H1 (cell line): ENCODE results near the gene SLC25A45. TPM values are rescaled to one million over a fixed set of nuclear protein-coding genes. Genes with fewer than 3 reads are reported as not detected.
A peak's percentile ranks its signal among the peaks of the same experiment; 100 is the strongest.

Source experiments
- CTCF ChIA-PET: fragments of 300-600 bp; sonication (Branson Sonifier 250); formaldehyde crosslinking; loops from one replicate; lab custom pipeline; 2021; ENCODE audit not compliant: partially characterized antibody; lab: Charles Lee
- POLR2A ChIA-PET: fragments of 300-600 bp; sonication (Branson Sonifier 250); formaldehyde crosslinking; loops from one replicate; lab custom pipeline; 2021; ENCODE audit warnings: inconsistent platforms; ENCODE audit not compliant: partially characterized antibody; lab: Charles Lee
- DNase-seq, 2 experiments: peaks; one replicate each; pipeline versions ENCODE4 v3.0.0 to v3.0.0-alpha.2; 2010 to 2022; ENCODE audit warnings: low spot score in 2 of 2, low read depth in 1 of 2, mixed read lengths in 1 of 2
- FAIRE-seq: peaks from 2 replicates; lab custom pipeline; 2011; peaks lifted over from hg19 to GRCh38; lab: Jason Lieb, UNC
- H2AFZ ChIP-seq: 2 replicates; pipeline ENCODE4 v1.8.1; 2012; ENCODE audit warnings: low read length, inconsistent platforms
- H2AK5ac ChIP-seq: 2 replicates; pipeline ENCODE4 v1.6.1; 2013; ENCODE audit warnings: low read depth, low read length
- H2BK120ac ChIP-seq: replicated peaks from 2 replicates; pipeline ENCODE3; 2013; ENCODE audit warnings: low read depth, low read length, inconsistent platforms
- H2BK12ac ChIP-seq: 2 replicates; pipeline ENCODE4 v1.6.1; 2013; ENCODE audit warnings: low read depth, low read length
- H2BK15ac ChIP-seq: 2 replicates; pipeline ENCODE4 v1.6.1; 2013; ENCODE audit warnings: low read length
- H2BK20ac ChIP-seq: 2 replicates; pipeline ENCODE4 v1.6.1; 2013; ENCODE audit warnings: low read length
- H2BK5ac ChIP-seq: 2 replicates; pipeline ENCODE4 v1.6.1; 2013; ENCODE audit warnings: low read depth, low read length
- H3K14ac ChIP-seq: 2 replicates; pipeline ENCODE4 v1.6.1; 2013; ENCODE audit warnings: inconsistent platforms; ENCODE audit not compliant: insufficient read length
- H3K18ac ChIP-seq: 2 replicates; pipeline ENCODE4 v1.6.1; 2013; ENCODE audit warnings: low read length; ENCODE audit errors: extremely low read depth
- H3K23ac ChIP-seq: 2 replicates; pipeline ENCODE4 v1.6.1; 2013; ENCODE audit warnings: inconsistent platforms; ENCODE audit not compliant: insufficient read length
- H3K23me2 ChIP-seq: 2 replicates; pipeline ENCODE4 v1.6.1; 2013; ENCODE audit warnings: low read depth, low read length
- H3K27ac ChIP-seq: 2 replicates; pipeline ENCODE4 v1.6.1; 2011; ENCODE audit warnings: low read depth, low read length, inconsistent platforms
- H3K27me3 ChIP-seq, 4 experiments: replicated peaks in 1 of 4; 1 replicate in 1 of 4; 2 replicates in 3 of 4; pipeline versions ENCODE4 v1.6.1 to v1.8.1; 2011 to 2013; ENCODE audit warnings: low read length in 3 of 4, mild to moderate bottlenecking in 3 of 4, inconsistent platforms in 2 of 4, mixed read lengths in 2 of 4, moderate library complexity in 1 of 4; ENCODE audit not compliant: control insufficient read depth in 3 of 4, insufficient read depth in 3 of 4; ENCODE audit errors: extremely low read depth in 1 of 4
- H3K36me3 ChIP-seq, 4 experiments: 2 replicates each; pipeline versions ENCODE4 v1.6.1 to v1.8.1; 2011 to 2013; ENCODE audit warnings: mild to moderate bottlenecking in 4 of 4, low read length in 3 of 4, moderate library complexity in 2 of 4, control low read depth in 1 of 4, inconsistent platforms in 1 of 4; ENCODE audit not compliant: insufficient read depth in 4 of 4, control insufficient read depth in 2 of 4
- H3K4ac ChIP-seq: replicated peaks from 2 replicates; pipeline ENCODE3; 2013; ENCODE audit warnings: low read length, low read depth, mixed read lengths, inconsistent platforms; ENCODE audit not compliant: insufficient read length
- H3K4me1 ChIP-seq, 4 experiments: replicated peaks in 1 of 4; 1 replicate in 1 of 4; 2 replicates in 3 of 4; pipeline versions ENCODE4 v1.6.1 to v1.8.1; 2011 to 2013; ENCODE audit warnings: low read length in 3 of 4, inconsistent platforms in 2 of 4, mixed read lengths in 1 of 4; ENCODE audit not compliant: insufficient read depth in 4 of 4, control insufficient read depth in 3 of 4
- H3K4me2 ChIP-seq, 2 experiments: 2 replicates each; pipeline versions ENCODE4 v1.6.1 to v1.8.1; 2011 to 2013; ENCODE audit warnings: low read depth in 2 of 2, low read length in 2 of 2, control low read depth in 1 of 2, inconsistent platforms in 1 of 2, mild to moderate bottlenecking in 1 of 2; ENCODE audit not compliant: insufficient read depth in 1 of 2
- H3K4me3 ChIP-seq, 4 experiments: fragments of 200-600, 300-600 bp in 1 of 4; sonication (generic), shearing (Covaris generic), sonication (Bioruptor Twin) in 1 of 4; 2 replicates each; pipeline versions ENCODE4 v1.5.1 to v1.8.1; 2011 to 2016; ENCODE audit warnings: low read length in 4 of 4, low read depth in 3 of 4, control low read depth in 2 of 4, inconsistent platforms in 2 of 4, mild to moderate bottlenecking in 2 of 4, mixed read lengths in 1 of 4, moderate library complexity in 1 of 4; ENCODE audit not compliant: insufficient read depth in 2 of 4; ENCODE audit errors: extremely low read depth in 1 of 4
- H3K56ac ChIP-seq: replicated peaks from 2 replicates; pipeline ENCODE3; 2013; ENCODE audit warnings: low read depth, mild to moderate bottlenecking, mixed read lengths, low read length, inconsistent platforms; ENCODE audit not compliant: insufficient read length
- H3K79me1 ChIP-seq: 2 replicates; pipeline ENCODE4 v1.6.1; 2013; ENCODE audit warnings: low read depth, low read length, control low read depth
- H3K79me2 ChIP-seq, 2 experiments: 2 replicates each; pipeline versions ENCODE4 v1.6.1 to v1.8.1; 2012 to 2013; ENCODE audit warnings: low read length in 2 of 2, mild to moderate bottlenecking in 2 of 2, inconsistent platforms in 1 of 2; ENCODE audit not compliant: insufficient read depth in 2 of 2, control insufficient read depth in 1 of 2
- H3K9ac ChIP-seq, 4 experiments: replicated peaks in 1 of 4; 1 replicate in 1 of 4; 2 replicates in 3 of 4; pipeline versions ENCODE4 v1.6.1 to v1.8.1; 2011 to 2013; ENCODE audit warnings: low read depth in 3 of 4, low read length in 3 of 4, control low read depth in 2 of 4, mild to moderate bottlenecking in 2 of 4, moderate library complexity in 2 of 4, inconsistent platforms in 1 of 4; ENCODE audit errors: extremely low read depth in 1 of 4
- H3K9me3 ChIP-seq, 2 experiments: 2 replicates each; pipeline versions ENCODE4 v1.6.1 to v1.8.1; 2012 to 2013; ENCODE audit warnings: mild to moderate bottlenecking in 2 of 2, moderate library complexity in 2 of 2, control low read depth in 1 of 2, inconsistent platforms in 1 of 2, low read depth in 1 of 2, low read length in 1 of 2, mixed read lengths in 1 of 2; ENCODE audit not compliant: insufficient read depth in 2 of 2
- H4K20me1 ChIP-seq, 2 experiments: replicated peaks in 1 of 2; 2 replicates each; pipeline versions ENCODE3 to v1.8.1; 2011 to 2013; ENCODE audit warnings: inconsistent platforms in 2 of 2, low read length in 2 of 2, mild to moderate bottlenecking in 1 of 2; ENCODE audit not compliant: insufficient read depth in 2 of 2, control insufficient read depth in 1 of 2
- H4K5ac ChIP-seq: 2 replicates; pipeline ENCODE4 v1.6.1; 2013; ENCODE audit warnings: low read length, low read depth, mixed read lengths, inconsistent platforms; ENCODE audit not compliant: insufficient read length
- H4K8ac ChIP-seq: 2 replicates; pipeline ENCODE4 v1.8.0; 2013; ENCODE audit warnings: mild to moderate bottlenecking, moderate library complexity, low read length, inconsistent platforms; ENCODE audit not compliant: insufficient read depth; ENCODE audit errors: extremely low read depth
- H4K91ac ChIP-seq: replicated peaks from 2 replicates; pipeline ENCODE3; 2013; ENCODE audit warnings: low read length, mixed read lengths, inconsistent platforms; ENCODE audit not compliant: insufficient read length
- POLR2A ChIP-seq, 2 experiments: IDR thresholded peaks; 1 replicate in 1 of 2; 2 replicates in 1 of 2; pipeline ENCODE4 v1.6.1; 2011; ENCODE audit warnings: low read depth in 2 of 2, low read length in 2 of 2, mild to moderate bottlenecking in 2 of 2; ENCODE audit errors: control extremely low read depth in 1 of 2
- POLR2AphosphoS5 ChIP-seq: IDR thresholded peaks from 2 replicates; pipeline ENCODE4 v1.6.1; 2011; ENCODE audit warnings: low read depth, low read length
- RXRA ChIP-seq: IDR thresholded peaks from 2 replicates; pipeline ENCODE4 v1.6.1; 2011; ENCODE audit warnings: low read depth, mild to moderate bottlenecking, low read length, moderate library complexity; ENCODE audit not compliant: insufficient read depth
- SIN3A ChIP-seq, 2 experiments: IDR thresholded peaks in 1 of 2; conservative IDR thresholded peaks in 1 of 2; 2 replicates each; pipeline ENCODE4 v1.6.1; 2011 to 2012; ENCODE audit warnings: low read length in 2 of 2, improper control_type of control experiment in 1 of 2, low read depth in 1 of 2, mild to moderate bottlenecking in 1 of 2
- SIRT6 ChIP-seq: IDR thresholded peaks from one replicate; pipeline ENCODE4 v1.7.1; 2012; ENCODE audit warnings: low read length, inconsistent platforms
- TAF7 ChIP-seq: optimal IDR thresholded peaks from 2 replicates; pipeline ENCODE3; 2011; ENCODE audit warnings: low read depth, mild to moderate bottlenecking, inconsistent platforms, low read length, moderate library complexity, borderline replicate concordance
- WGBS, 2 experiments: shearing (Covaris generic) in 1 of 2; methylation state at CpG; one replicate each; pipeline versions ENCODE4 v1.1.6 to v1.1.7; 2013 to 2015; ENCODE audit warnings: low lambda C conversion rate in 2 of 2, mixed read lengths in 2 of 2, inconsistent platforms in 1 of 2, low coverage in 1 of 2, missing lambda C conversion rate in 1 of 2; ENCODE audit not compliant: insufficient replicate concordance in 2 of 2, insufficient coverage in 1 of 2, insufficient read length in 1 of 2; ENCODE audit errors: extremely low coverage in 1 of 2, missing lambda C conversion rate in 1 of 2; 5-methylcytosine and 5-hydroxymethylcytosine counted together
- polyA plus RNA-seq, 7 experiments: library from polyadenylated mRNA; depleted of rRNA in 3 of 7; stranded (reverse) in 5 of 7; unstranded in 2 of 7; fragments of >200 nt in 5 of 7; fragments of 200-250 nt in 2 of 7; gene quantifications; 1 replicate in 5 of 7; 2 replicates in 1 of 7; 4 replicates in 1 of 7; pipeline versions ENCODE4 v1.2.1 to v1.2.3, GENCODE V29; 2011 to 2013; ENCODE audit warnings: missing spikeins in 2 of 7, mixed read lengths in 2 of 7
- total RNA-seq: library from RNA; stranded (reverse); fragmentation: NEBNext Ultra II Directional; extraction: Animal tissue kit (Norgen Biotek cat#: 25700); gene quantifications from 2 replicates; pipeline ENCODE4 v1.2.1, GENCODE V29; 2021

The SLC25A45 gene
- total and polyA plus RNA-seq, 2 of the 8 experiments (the other 6 are each of a cell fraction or from before 2014, with no cell fraction given) = 0.54 to 0.59 TPM

DNA sequence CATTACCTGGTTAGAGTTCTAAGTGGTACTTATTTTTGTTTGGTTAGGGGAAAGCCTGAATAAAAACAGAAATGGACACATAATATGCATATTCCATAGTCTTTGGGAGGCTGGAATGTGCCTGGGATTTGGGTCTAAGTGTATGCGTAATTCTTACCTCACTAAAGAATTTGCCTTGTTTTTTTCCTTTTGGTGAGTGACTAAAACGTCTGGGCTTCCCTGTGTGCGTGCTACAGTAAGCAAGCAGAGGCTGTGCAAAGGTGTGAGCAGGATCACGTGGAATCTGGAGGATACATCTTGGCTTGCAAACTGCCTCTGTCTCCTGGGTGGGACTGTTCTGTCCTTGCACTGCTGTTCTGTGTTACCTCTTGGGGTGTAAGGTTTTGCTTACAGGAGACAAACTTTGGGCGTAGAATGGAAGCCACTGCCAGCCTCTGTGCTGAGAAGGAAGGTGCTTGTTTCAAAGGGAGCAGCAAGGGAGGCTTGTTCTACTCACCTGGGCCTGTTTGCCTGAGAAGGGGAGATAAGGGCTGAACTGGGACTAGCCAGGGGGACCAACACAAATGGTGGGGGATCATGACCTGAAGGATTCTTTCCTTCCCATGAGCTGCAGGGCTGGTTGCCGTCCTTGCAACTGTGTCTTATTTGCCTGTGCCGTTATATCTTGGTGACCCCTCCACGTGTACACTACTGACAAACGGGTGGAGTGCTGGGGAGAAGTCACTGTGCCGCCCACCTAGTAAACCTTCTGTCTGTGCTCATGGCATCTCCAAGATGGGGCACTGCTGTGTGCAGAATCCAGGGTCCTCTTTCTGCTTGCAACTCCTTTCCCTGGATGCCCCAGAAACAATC, 44.6 kb upstream of the SLC25A45 start:
- no peak overlapping the region for H3K23ac ChIP-seq
- no peak overlapping the region for H4K91ac ChIP-seq
- CTCF ChIA-PET = interaction anchor here (1.0 to 22.8 kb wide), 4 partner anchors 11 to 83 kb away, joined by 3 to 430 read pairs (median 14); no protein-coding TSS in a partner anchor
- POLR2A ChIA-PET = interaction anchor here (0.6 to 20.8 kb wide), 11 partner anchors 7 to 78 kb away, joined by 3 to 826 read pairs (median 9); partner anchors contain the start of gene MALAT1
- no peak overlapping the region for H2BK120ac ChIP-seq
- DNase-seq (no peak), FAIRE-seq (no peak)
- H2BK15ac ChIP-seq = no peak overlapping the region
- no peak overlapping the region for H2BK20ac ChIP-seq
- peak overlapping the region in 1 of 4 experiments; percentile 29; a peak in 1 of 7 replicates for H3K9ac ChIP-seq
- no peak overlapping the region for H3K56ac ChIP-seq
- TF ChIP-seq SIN3A (conservative IDR thresholded peaks at IDR 0.05 in 1 of 2, IDR thresholded peaks at IDR 0.05 in 1 of 2; ENCODE audit: low read depth in 1 of 2, low read length in 2 of 2) = no peak
- peak in 1 of 2 experiments; percentile 78; a peak in 2 of 3 replicates for TF ChIP-seq POLR2A (IDR thresholded peaks at IDR 0.05; ENCODE audit: control extremely low read depth in 1 of 2, low read depth in 2 of 2, low read length in 2 of 2)
- TF ChIP-seq TAF7 = no peak
- TF ChIP-seq RXRA = no peak
- peak; percentile 83 for TF ChIP-seq POLR2AphosphoS5
- TF ChIP-seq SIRT6 = peak; percentile 14
- H2AFZ ChIP-seq = no peak overlapping the region
- no peak overlapping the region for H3K14ac ChIP-seq
- H4K5ac ChIP-seq = no peak overlapping the region
- H3K4me3 ChIP-seq = peak overlapping the region in 1 of 4 experiments; percentile 70; a peak in 2 of 8 replicates
- peak overlapping the region; percentile 3; the same call in 1 of the 2 replicates for H2BK12ac ChIP-seq
- 77% methylated on average over 10 of the region's 10 CpGs; no CpG with 5 or more reads in 1 of the 2 experiments for WGBS, 2 experiments
- H3K23me2 ChIP-seq = peaks cover 15% of the 10 kb centered on the region; the same call in 1 of the 2 replicates
- H3K79me2 ChIP-seq = peaks cover 3 to 35% of the 10 kb centered on the region in 2 experiments
- no peak overlapping the region for H4K8ac ChIP-seq
- 0 out of 2 replicates have a peak overlapping the region, but pooled peaks have one; percentile 3 for H2BK5ac ChIP-seq
- H3K79me1 ChIP-seq = peaks cover 11% of the 10 kb centered on the region; the same call in 1 of the 2 replicates
- no peaks in the 10 kb centered on the region for H3K27me3 ChIP-seq
- H3K4me1 ChIP-seq = peaks cover 16 to 50% (median 20%) of the 10 kb centered on the region in 4 experiments
- no peaks in the 10 kb centered on the region for H3K9me3 ChIP-seq
- H3K18ac ChIP-seq = no peak overlapping the region
- H3K36me3 ChIP-seq = no peaks in the 10 kb centered on the region
- peak overlapping the region in 1 of 2 experiments; percentile 62; a peak in 1 of 4 replicates for H3K4me2 ChIP-seq
- no peak overlapping the region for H3K27ac ChIP-seq
- peak overlapping the region; percentile 57; the same call in 1 of the 2 replicates for H2AK5ac ChIP-seq
- H4K20me1 ChIP-seq = peaks cover 7 to 13% of the 10 kb centered on the region in 2 experiments
- no peak overlapping the region for H3K4ac ChIP-seq
